ENCODE measurements around the gene CCHCR1.
"Not testable (repeated sequence)": the region's sequence is repeated elsewhere in the genome, so short reads cannot be mapped to it uniquely, and the experiment has no call there.

CCHCR1 gene

DNA sequence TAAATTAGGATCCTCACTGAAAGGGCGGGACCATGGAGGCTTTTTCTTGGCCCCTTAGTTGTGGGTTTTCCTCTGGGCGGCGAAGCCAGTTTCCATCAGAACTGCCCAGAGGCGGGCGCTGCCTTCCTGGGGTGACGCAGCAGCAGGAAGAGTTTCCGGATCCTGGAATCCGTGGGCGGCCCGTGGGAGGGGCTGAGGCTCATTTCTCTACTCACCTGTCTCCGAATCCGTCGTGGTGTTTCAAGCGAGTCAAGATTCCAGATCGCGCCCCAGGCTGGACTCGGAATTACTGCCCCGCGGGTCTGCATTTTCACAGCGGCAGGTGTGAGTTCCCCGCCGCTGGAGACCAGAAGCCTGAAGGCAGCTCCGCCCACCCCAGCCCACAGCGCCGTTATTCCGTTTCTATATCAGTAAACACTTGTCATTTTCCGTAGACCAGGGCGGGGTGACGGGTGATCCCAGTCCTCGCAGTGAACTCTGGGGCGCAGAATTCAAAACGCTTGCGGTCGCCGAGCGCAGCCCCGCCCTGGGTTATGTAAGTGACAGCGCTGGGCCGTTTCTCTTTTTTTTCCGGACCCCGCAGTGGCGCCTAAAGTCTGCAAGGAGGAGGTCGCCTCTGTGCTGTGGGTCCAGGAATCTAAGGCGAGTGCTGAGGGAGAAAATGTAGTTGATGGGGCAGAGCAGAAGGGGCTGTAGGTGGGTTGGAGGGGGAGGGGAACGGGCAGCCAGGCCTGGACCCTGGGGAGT, 40.1 kb upstream of the CCHCR1 start:
- Mint-ChIP-seq H3K27ac (no peak overlapping the region), H3K27me3 (ENCODE audit: low read depth, poor library complexity) (peaks cover 11% of the 10 kb centered on the region), H3K4me3 (peak overlapping the region; percentile 84), H3K4me1 (peaks cover 14% of the 10 kb centered on the region), H3K9me3 (peaks cover 14% of the 10 kb centered on the region), H3K36me3 (ENCODE audit: low read depth) (peaks cover 5% of the 10 kb centered on the region)
- peak; percentile 54 for DNase-seq
- TF ChIP-seq, protein P1, sequence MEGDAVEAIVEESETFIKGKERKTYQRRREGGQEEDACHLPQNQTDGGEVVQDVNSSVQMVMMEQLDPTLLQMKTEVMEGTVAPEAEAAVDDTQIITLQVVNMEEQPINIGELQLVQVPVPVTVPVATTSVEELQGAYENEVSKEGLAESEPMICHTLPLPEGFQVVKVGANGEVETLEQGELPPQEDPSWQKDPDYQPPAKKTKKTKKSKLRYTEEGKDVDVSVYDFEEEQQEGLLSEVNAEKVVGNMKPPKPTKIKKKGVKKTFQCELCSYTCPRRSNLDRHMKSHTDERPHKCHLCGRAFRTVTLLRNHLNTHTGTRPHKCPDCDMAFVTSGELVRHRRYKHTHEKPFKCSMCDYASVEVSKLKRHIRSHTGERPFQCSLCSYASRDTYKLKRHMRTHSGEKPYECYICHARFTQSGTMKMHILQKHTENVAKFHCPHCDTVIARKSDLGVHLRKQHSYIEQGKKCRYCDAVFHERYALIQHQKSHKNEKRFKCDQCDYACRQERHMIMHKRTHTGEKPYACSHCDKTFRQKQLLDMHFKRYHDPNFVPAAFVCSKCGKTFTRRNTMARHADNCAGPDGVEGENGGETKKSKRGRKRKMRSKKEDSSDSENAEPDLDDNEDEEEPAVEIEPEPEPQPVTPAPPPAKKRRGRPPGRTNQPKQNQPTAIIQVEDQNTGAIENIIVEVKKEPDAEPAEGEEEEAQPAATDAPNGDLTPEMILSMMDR (IDR thresholded peaks at IDR 0.05), result no peak

DNA sequence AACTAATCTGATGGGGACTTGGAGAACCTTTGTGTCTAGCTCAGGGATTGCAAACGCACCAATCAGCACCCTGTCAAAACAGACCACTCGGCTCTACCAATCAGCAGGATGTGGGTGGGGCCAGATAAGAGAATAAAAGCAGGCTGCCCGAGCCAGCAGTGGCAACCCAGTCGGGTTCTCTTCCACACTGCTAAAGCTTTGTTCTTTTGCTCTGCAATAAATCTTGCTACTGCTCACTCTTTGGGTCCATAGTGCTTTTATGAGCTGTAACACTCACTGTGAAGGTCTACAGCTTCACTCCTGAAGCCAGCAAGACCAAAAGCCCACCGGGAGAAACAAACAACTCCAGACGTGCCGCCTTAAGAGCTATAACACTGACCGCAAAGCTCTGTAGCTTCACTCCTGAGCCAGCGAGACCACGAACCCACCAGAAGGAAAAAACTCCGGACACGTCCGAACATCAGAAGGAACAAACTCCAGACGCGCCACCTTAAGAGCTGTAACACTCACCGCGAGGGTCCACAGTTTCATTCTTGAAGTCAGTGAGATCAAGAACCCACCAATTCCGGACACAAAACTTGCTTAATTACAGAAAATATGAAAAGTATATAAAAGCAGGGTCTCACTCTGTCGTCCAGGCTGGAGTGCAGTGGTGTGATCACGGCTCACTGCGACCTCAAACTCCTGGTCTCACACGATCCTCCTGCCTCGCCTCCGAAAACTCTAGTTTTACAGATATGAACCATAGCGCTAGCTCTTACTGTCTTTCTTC, 38.8 kb upstream of the CCHCR1 start:
- peaks cover 11% of the 10 kb centered on the region for H3K4me1 Mint-ChIP-seq
- not testable (repeated sequence) for H3K36me3 Mint-ChIP-seq (ENCODE audit: low read depth)

DNA sequence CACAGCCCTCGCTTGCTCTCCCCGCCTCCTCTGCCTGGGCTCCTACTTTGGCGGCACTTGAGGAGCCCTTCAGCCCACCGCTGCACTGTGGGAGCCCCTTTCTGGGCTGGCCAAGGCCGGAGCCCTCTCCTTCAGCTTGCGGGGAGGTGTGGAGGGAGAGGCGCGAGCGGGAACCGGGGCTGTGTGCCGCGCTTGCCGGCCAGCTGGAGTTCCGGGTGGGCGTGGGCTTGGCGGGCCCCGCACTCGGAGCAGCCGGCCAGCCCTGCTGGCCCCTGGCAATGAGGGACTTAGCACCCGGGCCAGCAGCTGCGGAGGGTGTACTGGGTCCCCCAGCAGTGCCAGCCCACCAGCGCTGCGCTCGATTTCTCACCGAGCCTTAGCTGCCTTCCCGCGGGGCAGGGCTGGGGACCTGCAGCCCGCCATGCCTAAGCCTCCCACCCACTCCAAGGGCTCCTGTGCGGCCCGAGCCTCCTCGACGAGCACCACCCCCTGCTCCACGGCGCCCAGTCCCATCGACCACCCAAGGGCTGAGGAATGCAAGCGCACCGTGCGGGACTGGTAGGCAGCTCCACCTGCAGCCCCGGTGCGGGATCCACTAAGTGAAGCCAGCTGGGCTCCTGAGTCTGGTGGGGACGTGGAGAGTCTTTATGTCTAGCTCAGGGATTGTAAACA, 37.8 kb upstream of the CCHCR1 start:
- H3K4me3 Mint-ChIP-seq; DNase-seq; H3K9me3 Mint-ChIP-seq; H3K27ac Mint-ChIP-seq; H3K36me3 Mint-ChIP-seq (ENCODE audit: low read depth): not testable (repeated sequence)
- Mint-ChIP-seq H3K4me1 (peaks cover 11% of the 10 kb centered on the region), H3K27me3 (ENCODE audit: low read depth, poor library complexity) (peaks cover 11% of the 10 kb centered on the region)

More for the DNA sequence above, 38.8 kb upstream of the CCHCR1 start:
- H3K27ac Mint-ChIP-seq, DNase-seq: not testable (repeated sequence)
- Mint-ChIP-seq H3K27me3 (ENCODE audit: low read depth, poor library complexity) (peaks cover 11% of the 10 kb centered on the region), H3K9me3 (peaks cover 14% of the 10 kb centered on the region), H3K4me3 (peak overlapping the region; percentile 84)

DNA sequence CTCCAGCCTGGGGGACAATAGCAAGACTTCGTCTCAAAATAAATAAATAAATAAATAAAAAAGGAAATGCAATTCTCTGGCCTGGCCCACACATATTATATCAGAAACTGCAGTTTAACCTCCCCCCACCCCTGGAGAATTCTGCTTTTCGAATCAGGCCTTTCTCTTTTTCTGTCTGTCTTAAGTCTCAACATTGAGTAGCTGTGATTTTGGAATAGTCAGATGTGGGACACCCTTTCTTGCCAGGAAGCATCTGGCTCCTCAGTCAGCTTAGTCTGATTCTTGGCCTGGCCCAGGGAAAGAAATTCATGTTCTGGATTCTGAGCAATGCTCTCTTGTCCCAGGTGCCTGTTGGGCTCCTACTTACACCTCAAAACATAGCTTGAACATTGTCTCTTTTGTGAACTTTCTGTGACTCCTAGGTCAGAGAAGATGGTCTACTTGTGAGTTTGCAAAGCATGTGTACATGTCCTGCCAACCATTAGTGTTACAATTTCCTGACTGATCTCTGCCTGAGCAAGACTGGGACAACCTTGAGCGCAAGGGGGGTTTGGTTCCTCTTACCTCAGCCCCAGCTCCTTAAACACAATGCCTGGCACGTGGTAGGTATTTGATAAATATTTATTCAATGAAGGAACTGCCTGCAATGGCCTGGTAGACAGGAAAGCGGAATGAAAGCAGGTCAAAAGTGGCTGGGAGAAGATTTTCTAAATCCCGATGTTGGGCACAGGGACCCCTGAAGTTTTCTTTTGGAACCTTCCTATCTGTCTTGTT, 36.6 kb upstream of the CCHCR1 start:
- Mint-ChIP-seq H3K4me1 (peaks cover 11% of the 10 kb centered on the region), H3K36me3 (ENCODE audit: low read depth) (peaks cover 5% of the 10 kb centered on the region), H3K4me3 (no peak overlapping the region), H3K27ac (no peak overlapping the region), H3K27me3 (ENCODE audit: low read depth, poor library complexity) (peaks cover 19% of the 10 kb centered on the region), H3K9me3 (peaks cover 9% of the 10 kb centered on the region)
- DNase-seq, result no peak
- TF ChIP-seq, protein P1 (IDR thresholded peaks at IDR 0.05), result no peak

DNA sequence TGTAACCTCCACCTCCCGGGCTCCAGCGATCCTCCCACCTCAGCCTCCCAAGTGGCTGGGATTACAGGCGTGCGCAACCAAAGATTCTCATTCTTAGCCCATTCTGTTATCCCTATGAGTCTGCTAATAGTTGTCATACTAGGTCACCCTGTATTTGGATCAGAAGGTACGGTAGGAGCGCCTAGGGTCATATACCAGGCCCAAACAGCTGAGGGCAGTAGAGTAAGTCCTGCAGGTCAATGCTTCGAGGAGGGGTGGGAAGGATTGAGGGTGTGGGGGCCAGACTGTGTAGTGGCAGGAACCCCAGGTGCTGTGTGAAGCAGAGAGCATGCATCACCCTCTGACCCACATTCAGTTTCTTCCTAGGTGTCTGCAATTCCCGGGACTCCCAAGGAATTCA, 35.6 kb upstream of the CCHCR1 start:
- TF ChIP-seq, protein P1 (IDR thresholded peaks at IDR 0.05), result no peak
- peaks cover 11% of the 10 kb centered on the region for H3K4me1 Mint-ChIP-seq
- peak overlapping the region; percentile 83 for H3K27ac Mint-ChIP-seq
- H3K36me3 Mint-ChIP-seq (ENCODE audit: low read depth), result peaks cover 5% of the 10 kb centered on the region
- H3K4me3 Mint-ChIP-seq, result no peak overlapping the region
- DNase-seq, result no peak
- H3K9me3 Mint-ChIP-seq, result peaks cover 9% of the 10 kb centered on the region
- H3K27me3 Mint-ChIP-seq (ENCODE audit: low read depth, poor library complexity), result peaks cover 15% of the 10 kb centered on the region

DNA sequence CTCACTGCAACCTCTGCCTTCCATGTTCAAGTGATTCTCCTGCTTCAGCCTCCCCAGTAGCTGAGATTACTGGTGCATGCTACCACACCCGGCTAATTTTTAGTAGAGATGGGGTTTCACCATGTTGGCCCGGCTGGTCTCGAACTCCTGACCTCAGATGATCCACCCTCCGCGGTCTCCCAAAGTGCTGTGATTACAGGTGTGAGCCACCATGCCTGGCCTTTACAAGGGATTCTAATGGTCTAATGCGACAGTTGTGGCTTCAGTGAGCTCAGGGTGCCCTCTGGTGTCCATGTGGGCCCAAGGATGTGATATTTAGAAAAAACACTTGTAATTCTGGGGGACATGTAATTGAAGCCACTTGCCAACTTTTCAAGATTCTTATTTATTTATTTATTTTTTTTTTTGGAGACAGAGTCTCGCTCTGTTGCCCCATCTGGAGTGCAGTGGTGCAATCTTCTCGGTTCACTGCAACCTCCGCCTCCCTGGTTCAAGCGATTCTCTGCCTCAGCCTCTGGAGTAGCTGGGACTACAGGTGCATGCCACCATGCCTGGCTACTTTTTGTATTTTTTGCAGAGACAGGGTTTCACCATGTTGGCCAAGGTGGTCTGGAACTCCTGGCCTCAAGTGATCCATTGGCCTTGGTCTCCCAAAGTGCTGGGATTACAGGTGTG, 35.0 kb upstream of the CCHCR1 start:
- DNase-seq, result peak; percentile 58
- TF ChIP-seq, protein P1 (IDR thresholded peaks at IDR 0.05), result peak; percentile 58

More for the DNA sequence above, 35.0 kb upstream of the CCHCR1 start:
- not testable (repeated sequence) for H3K36me3 Mint-ChIP-seq (ENCODE audit: low read depth); H3K9me3 Mint-ChIP-seq; H3K4me3 Mint-ChIP-seq; H3K27ac Mint-ChIP-seq
- peaks cover 11% of the 10 kb centered on the region for H3K4me1 Mint-ChIP-seq
- peaks cover 15% of the 10 kb centered on the region for H3K27me3 Mint-ChIP-seq (ENCODE audit: low read depth, poor library complexity)
